GM18520 (cell line): Measurements from ENCODE around the gene ATP6AP2.
"Not testable (repeated sequence)": the region's sequence is repeated elsewhere in the genome, so short reads cannot be mapped to it uniquely, and the experiment has no call there.

Source experiments
- ATAC-seq: cut with Tn5 transposase; IDR thresholded peaks from one replicate; pipeline ENCODE4 v1.9.1; 2021; ENCODE audit not compliant: unreplicated experiment

The ATP6AP2 gene

DNA sequence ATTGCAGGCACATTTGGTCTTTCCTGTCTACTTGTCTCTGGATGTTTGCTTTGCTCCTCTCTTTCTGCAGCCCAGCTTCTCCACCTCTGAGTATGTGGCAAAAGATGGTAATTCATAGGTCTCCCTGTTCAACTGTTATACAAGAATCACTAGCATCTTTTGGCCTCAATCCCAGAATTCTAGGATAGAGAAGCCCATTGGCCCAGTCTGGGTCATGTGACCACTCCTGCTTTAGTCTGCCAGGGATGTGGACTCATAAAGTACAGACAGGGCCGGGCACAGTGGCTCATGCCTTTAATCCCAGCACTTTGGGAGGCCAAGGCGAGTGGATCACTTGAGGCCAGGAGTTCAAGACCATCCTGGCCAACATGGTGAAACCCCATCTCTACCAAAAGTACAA is 5.4 kb upstream of the ATP6AP2 start:
- not testable (repeated sequence) for ATAC-seq

GRCh38 chrX:40576291-40576690 is 4.5 kb upstream of the ATP6AP2 start:
- ATAC-seq: no peak

DNA sequence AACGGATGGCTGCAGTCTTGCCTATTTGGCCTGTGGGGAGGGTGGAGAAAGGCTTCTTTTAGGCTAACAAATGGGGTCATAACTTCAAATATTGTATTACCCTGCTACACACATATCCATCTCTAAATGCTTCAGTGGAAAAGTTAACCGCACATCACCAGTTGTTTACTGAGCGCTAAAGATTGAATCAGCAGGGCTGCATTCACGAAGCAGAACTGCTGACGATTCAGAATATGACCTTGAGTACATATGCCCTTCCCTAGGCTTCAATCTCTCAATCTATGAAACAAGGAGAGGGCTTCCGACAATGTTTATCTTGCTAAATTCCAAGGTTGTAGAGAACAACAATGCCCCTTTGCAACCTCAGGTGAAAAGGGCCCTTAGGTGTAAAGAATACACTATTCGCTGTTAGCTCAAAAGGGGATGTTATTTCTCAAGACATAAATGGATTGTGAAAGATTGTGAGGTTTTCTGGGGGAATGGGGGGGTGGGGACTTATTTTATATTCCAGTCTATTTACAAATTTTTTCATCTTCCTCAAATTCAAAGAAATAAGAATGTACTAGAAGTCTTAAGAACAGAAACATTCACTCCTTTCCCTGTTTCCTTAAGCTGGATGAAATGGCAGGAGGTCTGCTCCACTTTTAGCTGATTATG is 2.6 kb upstream of the ATP6AP2 start:
- ATAC-seq: no peak

DNA sequence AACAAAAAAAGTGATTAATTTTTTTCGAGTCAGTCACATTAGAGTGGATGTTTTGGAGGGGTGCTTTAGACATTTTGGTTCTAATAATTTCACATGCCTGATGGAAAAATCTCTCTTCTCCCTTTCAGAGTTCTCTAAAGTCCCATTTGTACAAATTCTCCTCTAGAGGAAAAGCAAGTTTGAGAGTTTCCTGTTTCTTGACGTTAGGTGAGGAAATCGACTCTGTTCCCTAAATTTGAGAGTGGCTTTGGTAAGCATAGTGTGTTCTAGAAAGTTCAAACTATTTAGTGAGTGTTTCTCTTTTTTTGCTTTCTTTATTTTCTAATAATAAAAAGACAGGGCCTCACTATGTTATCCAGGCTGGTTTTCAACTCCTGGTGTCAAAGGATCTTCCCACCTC is 1.6 kb upstream of the ATP6AP2 start:
- ATAC-seq: no peak

DNA sequence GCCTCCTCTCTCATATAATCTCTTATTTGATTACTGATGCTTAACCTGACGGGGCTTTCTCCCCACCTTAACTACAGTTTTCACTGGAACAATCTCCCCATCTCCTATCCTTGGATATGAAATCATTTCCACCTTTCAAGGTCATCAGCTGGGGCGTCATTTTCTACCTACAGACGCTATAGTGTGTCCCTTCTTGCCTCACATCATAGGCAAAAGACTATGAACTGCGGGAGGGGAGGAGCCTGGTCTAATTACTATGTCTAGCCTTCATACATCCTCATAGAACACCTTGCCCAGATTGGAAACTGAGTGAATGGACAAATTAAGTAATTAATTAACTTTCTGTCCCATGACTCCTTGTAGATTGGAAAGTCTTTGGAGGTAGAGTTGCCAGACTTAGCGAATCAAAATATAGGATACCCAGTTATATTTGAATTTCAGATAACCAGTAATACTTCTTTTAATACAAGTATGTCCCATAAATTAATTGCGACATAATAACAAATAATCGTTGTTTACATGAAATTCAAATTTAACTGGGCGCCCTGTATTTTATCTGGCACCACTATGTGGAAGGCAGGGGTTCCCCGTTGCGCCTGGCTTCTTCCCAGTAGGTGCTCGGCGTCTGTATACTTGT is 752 bp upstream of the ATP6AP2 start:
- ATAC-seq: no peak

GRCh38 chrX:40581336-40581920 is 658 bp downstream of the ATP6AP2 start:
- ATAC-seq: no peak

GRCh38 chrX:40582178-40582577 is 1.4 kb downstream of the ATP6AP2 start:
- not testable (repeated sequence) for ATAC-seq

GRCh38 chrX:40582811-40583210 is 2.0 kb downstream of the ATP6AP2 start:
- no peak for ATAC-seq

GRCh38 chrX:40587623-40588022 is 6.9 kb downstream of the ATP6AP2 start:
- ATAC-seq: not testable (repeated sequence)

DNA sequence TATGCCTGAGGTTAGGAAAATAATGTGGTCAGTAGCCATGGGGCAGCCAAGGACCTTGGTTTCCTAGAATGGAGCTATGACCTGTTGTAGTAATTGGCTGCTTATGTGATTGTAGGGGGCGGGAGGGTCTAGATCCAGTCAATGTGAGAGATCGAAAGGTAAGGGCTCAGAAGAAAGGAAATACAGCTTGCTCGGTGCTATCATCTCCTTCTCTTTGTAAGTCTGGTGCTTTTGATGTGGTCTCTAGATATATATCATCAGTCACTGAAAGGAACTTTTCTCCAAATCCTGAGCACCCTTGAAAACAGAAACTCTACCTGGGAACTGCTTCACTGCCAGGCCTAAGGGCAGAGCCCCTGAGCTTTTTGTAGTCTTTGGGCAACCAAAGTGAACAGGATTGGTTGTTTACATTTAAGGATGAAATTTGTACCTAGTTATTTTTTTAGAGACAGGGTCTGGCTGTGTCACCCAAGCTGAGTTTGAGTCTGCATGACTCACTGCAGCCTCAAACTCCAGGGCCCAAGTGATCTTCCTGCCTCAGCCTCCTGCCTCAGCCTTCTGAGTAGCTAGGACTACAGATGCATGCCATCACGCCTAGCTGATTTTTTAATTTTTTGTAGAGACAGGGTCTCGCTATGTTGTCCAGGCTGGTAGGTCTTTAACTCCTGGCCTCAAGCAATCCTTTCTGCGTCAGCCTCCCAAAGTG is 9.0 kb downstream of the ATP6AP2 start:
- not testable (repeated sequence) for ATAC-seq

DNA sequence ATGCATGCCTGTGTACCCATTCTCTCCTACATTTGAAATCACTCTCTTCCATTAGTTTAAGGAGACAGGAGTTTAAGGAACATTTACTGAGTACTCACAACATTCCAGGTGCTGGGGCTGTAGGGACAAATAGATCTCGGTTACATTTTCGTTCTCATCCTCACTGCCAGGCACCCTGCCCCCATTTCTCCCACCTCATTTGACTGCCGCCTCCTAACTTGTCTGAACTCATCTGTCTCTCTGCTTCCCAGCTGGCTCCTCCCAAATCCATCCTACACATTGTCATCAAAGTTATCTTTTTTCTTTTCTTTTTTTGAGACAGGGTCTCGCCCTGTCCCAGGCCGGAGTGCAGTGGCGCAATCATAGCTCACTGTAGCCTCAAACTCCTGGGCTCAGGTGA is 22.7 kb downstream of the ATP6AP2 start:
- no peak for ATAC-seq

DNA sequence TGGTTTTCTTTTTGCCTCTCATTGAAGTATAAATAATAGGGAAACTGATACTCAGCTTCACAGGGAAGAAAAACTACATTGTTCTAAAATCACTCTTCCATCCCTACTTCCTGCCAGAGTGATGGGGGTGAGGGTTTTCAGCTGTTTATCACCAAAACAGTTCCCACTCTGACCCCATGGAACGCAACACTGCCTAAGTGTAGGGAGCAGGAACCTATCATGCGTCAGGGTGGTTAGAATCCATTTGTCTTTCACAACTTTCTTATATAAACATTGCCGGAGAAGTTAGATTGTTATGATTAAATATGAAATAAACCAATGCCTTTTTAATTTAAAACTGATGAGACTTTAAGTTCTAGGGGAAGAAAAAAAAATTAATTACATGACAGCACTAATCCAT is 26.6 kb downstream of the ATP6AP2 start:
- ATAC-seq: no peak

GRCh38 chrX:40612511-40612910 is 31.7 kb downstream of the ATP6AP2 start:
- no peak for ATAC-seq

DNA sequence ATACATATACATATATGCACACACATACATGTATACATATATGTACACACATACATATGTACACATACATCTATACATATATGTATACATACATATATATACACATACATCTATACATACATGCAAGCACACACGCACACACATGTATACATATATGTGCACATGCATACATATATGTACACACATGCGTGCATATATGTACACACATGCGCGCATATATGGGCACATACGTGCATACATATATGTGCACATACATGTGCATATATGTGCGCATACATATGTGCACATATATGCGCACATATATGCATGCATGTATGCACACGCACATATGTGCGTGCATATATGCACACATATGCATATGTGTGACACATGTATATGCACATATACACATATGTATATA is 35.2 kb downstream of the ATP6AP2 start:
- ATAC-seq: no peak

DNA sequence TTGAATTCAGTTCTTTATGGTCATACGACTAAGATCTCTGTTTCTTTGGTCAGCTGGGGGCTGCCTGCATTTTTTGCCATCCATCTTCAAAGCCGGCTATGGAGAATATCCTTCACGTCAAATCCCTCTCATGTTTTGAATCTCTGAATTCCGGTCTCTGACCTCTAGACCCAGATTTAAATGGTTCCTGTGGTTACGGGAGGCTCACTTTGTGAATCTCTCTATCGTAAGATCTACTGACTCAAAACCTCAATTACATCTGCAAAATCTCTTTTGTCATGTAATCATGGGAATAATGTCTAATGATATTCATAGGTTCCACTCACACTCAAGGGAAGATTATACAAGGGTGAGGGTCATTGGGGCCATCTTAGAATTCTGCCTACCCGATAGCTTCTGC is 36.8 kb downstream of the ATP6AP2 start:
- no peak for ATAC-seq

DNA sequence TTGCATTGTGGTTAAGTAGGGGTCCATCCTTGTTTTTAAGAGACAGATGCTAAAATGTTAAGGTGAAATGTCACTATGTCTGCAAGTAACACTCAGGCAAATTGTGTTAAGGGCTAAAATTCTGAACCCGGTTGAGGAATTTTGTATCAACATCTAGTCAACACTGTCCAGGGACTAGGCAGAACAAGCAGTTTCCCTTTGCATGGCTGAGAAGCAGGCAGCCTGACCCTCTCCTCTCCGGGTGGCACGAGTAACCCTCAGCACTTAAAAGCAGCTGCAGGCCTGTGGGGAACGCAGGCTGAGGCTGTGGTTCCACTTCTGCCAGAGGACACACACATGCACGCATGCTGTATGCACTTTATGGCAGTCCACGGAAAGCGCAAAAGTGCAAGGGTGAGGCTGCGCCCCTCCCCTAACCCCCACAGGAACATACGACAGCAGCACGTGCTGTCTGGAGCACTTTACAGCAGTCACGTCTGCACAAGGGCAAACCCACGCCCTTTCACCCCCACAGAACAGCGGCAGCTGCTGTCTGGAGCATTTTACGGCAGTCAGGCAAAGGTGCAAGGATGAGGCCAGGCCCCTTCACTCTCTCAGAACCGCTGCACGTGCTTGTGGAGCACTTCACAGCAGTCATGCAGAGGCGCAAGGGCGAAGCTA is 41.8 kb downstream of the ATP6AP2 start:
- ATAC-seq: no peak

GRCh38 chrX:40623139-40623536 is 42.4 kb downstream of the ATP6AP2 start, which contains the start of gene MPC1L:
TSS of gene MPC1L (plus strand) at chrX:40623428. CDS start at chrX:40623566, 138 bp downstream.
- no peak for ATAC-seq

GRCh38 chrX:40623665-40624064 is 42.9 kb downstream of the ATP6AP2 start:
- ATAC-seq: no peak

DNA sequence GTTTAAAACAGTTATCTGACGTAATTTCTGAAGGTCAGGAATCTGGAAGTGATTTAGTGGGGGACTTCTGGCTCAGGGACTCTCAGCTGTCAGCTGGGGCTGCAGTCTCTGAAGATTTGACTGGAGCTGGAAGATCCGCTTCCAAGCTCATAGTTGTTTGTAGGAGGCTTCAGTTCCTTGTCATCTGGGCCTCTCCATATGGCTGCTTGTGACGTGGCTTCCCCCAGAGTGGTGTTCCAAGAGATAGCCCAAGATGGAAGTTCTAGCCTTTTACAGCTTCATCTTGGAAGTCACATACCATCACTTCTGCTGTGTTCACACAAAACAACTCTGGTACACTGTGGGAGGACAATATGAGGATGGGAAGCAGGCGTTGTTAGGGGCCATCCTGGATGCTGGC is 44.5 kb downstream of the ATP6AP2 start:
- ATAC-seq: no peak

GRCh38 chrX:40628506-40628905 is 47.7 kb downstream of the ATP6AP2 start:
- no peak for ATAC-seq

- no peak for ATAC-seq
Observed at GRCh38 chrX:40632199-40632598, 51.4 kb downstream of the ATP6AP2 start.
